Cardiac muscle cell (in vitro differentiated cells and primary cell): ENCODE data around the gene MAST3. TPM values are rescaled to one million over a fixed set of nuclear protein-coding genes. Genes with fewer than 3 reads are reported as not detected.

Experiments
- DNase-seq, 2 donors: peaks; one replicate each; pipeline versions ENCODE4 v3.0.0 to v3.0.0-alpha.2; 2010 to 2017; ENCODE audit warnings: low read depth in 1 of 2, low spot score in 1 of 2
- H3K27ac ChIP-seq: fragments of 200-600 bp; sonication (generic); 2 replicates; pipeline ENCODE4 v1.5.1; 2016
- H3K27me3 ChIP-seq: fragments of 200-600 bp; sonication (generic); 2 replicates; pipeline ENCODE4 v1.6.0; 2016; ENCODE audit warnings: control low read depth
- H3K36me3 ChIP-seq: fragments of 200-600 bp; sonication (generic); 2 replicates; pipeline ENCODE4 v1.5.1; 2016; ENCODE audit warnings: control low read depth
- H3K4me1 ChIP-seq: fragments of 200-600 bp; sonication (generic); 2 replicates; pipeline ENCODE4 v1.8.1; 2017; ENCODE audit warnings: low read depth, mild to moderate bottlenecking, mixed run types
- H3K4me3 ChIP-seq: fragments of 200-600 bp; sonication (generic); 2 replicates; pipeline ENCODE4 v1.5.1; 2016; ENCODE audit warnings: mild to moderate bottlenecking
- H3K9me3 ChIP-seq: fragments of 200-600 bp; sonication (generic); 2 replicates; pipeline ENCODE4 v1.5.1; 2017; ENCODE audit warnings: low read depth, mild to moderate bottlenecking, control low read depth
- CTCF ChIP-seq: IDR thresholded peaks from 2 replicates; pipeline ENCODE4 v1.5.1; 2012; ENCODE audit warnings: low read depth, mild to moderate bottlenecking, low read length
- polyA plus RNA-seq: library from polyadenylated mRNA; unstranded; fragments of >200 nt; fragmentation: Nextera tagmentation; extraction: Ambion mirVana; gene quantifications from 2 replicates; pipeline ENCODE4 v1.2.1, GENCODE V29; 2016
- total RNA-seq: library from RNA; depleted of rRNA; stranded (reverse); fragments of >200 nt; gene quantifications from 2 replicates; pipeline ENCODE4 v1.2.3, GENCODE V29; 2016

MAST3 gene
- total and polyA plus RNA-seq, 2 experiments from 2014 or later, result 5.5 to 8.1 TPM

GRCh38 chr19:18062028-18062427 lies 35.5 kb upstream of the MAST3 start:
- Histone ChIP-seq H3K27me3 (no peaks in the 10 kb centered on the region), H3K36me3 (no peaks in the 10 kb centered on the region), H3K4me3 (no peak overlapping the region), H3K27ac (no peak overlapping the region), H3K9me3 (no peaks in the 10 kb centered on the region), H3K4me1 (no peaks in the 10 kb centered on the region)
- no peak for TF ChIP-seq CTCF
- DNase-seq, result no peak

- Histone ChIP-seq H3K4me1 (no peaks in the 10 kb centered on the region), H3K27me3 (no peaks in the 10 kb centered on the region), H3K9me3 (no peaks in the 10 kb centered on the region), H3K27ac (no peak overlapping the region), H3K36me3 (no peaks in the 10 kb centered on the region), H3K4me3 (no peak overlapping the region)
- peak in 1 of 2 donors; percentile 59 for DNase-seq
- TF ChIP-seq CTCF, result peak; percentile 14
Observed at GRCh38 chr19:18063463-18063862, 34.1 kb upstream of the MAST3 start.

GRCh38 chr19:18065173-18065495 lies 32.4 kb upstream of the MAST3 start:
- Histone ChIP-seq H3K4me1 (no peaks in the 10 kb centered on the region), H3K9me3 (no peaks in the 10 kb centered on the region), H3K27ac (no peak overlapping the region), H3K4me3 (no peak overlapping the region), H3K27me3 (no peaks in the 10 kb centered on the region), H3K36me3 (no peaks in the 10 kb centered on the region)
- TF ChIP-seq CTCF, result no peak
- DNase-seq, result no peak

- DNase-seq, result no peak
- Histone ChIP-seq H3K36me3 (no peaks in the 10 kb centered on the region), H3K27me3 (no peaks in the 10 kb centered on the region), H3K27ac (no peak overlapping the region), H3K4me3 (no peak overlapping the region), H3K4me1 (no peaks in the 10 kb centered on the region), H3K9me3 (no peaks in the 10 kb centered on the region)
- TF ChIP-seq CTCF, result no peak
Observed at GRCh38 chr19:18068395-18068794, 29.2 kb upstream of the MAST3 start.

- Histone ChIP-seq H3K4me1 (no peaks in the 10 kb centered on the region), H3K4me3 (no peak overlapping the region), H3K27ac (no peak overlapping the region), H3K9me3 (no peaks in the 10 kb centered on the region), H3K36me3 (no peaks in the 10 kb centered on the region), H3K27me3 (no peaks in the 10 kb centered on the region)
- DNase-seq, result no peak
- no peak for TF ChIP-seq CTCF
Observed at GRCh38 chr19:18069383-18069782, 28.2 kb upstream of the MAST3 start.

GRCh38 chr19:18070181-18070580 lies 27.4 kb upstream of the MAST3 start:
- Histone ChIP-seq H3K27ac (no peak overlapping the region), H3K9me3 (no peaks in the 10 kb centered on the region), H3K4me1 (no peaks in the 10 kb centered on the region), H3K27me3 (no peaks in the 10 kb centered on the region), H3K36me3 (no peaks in the 10 kb centered on the region), H3K4me3 (no peak overlapping the region)
- no peak for TF ChIP-seq CTCF
- peak in 1 of 2 donors; percentile 19 for DNase-seq
